GM21529 (cell line): Measurements from ENCODE around the gene SOD3.

Experiments used
- ATAC-seq: cut with Tn5 transposase; IDR thresholded peaks from one replicate; pipeline ENCODE4 v1.9.1; 2021; ENCODE audit not compliant: unreplicated experiment

Gene SOD3

GRCh38 chr4:24840826-24841543 is 45.6 kb downstream of the SOD3 start:
- no peak for ATAC-seq

- no peak for ATAC-seq
These were observed 47.0 kb downstream of the SOD3 start for GRCh38 chr4:24842356-24842755.

GRCh38 chr4:24843096-24843495 is 47.7 kb downstream of the SOD3 start:
- no peak for ATAC-seq

- no peak for ATAC-seq
These were observed 49.8 kb downstream of the SOD3 start for GRCh38 chr4:24845132-24845531.

- no peak for ATAC-seq
These were observed 50.5 kb downstream of the SOD3 start for GRCh38 chr4:24845902-24846301.

- no peak for ATAC-seq
These were observed 51.3 kb downstream of the SOD3 start for GRCh38 chr4:24846716-24847115.

GRCh38 chr4:24849351-24849750 is 54.0 kb downstream of the SOD3 start:
- no peak for ATAC-seq

- no peak for ATAC-seq
These were observed 54.4 kb downstream of the SOD3 start for GRCh38 chr4:24849756-24850155.
